ENCODE results near the gene GMPR2.
"Not testable (repeated sequence)": the region's sequence is repeated elsewhere in the genome, so short reads cannot be mapped to it uniquely, and the experiment has no call there.

Gene GMPR2

GRCh38 chr14:24241829-24242443, 9.2 kb downstream of the GMPR2 start:
- Histone ChIP-seq H3K36me3 (ENCODE audit: low read length) (no peaks in the 10 kb centered on the region; the same call in 1 of the 2 replicates), H3F3A (ENCODE audit: insufficient read depth) (no peaks in the 10 kb centered on the region), H3K4me2 (ENCODE audit: low read depth, low read length, poor library complexity, severe bottlenecking) (peak overlapping the region; percentile 80), H3K9me2 (replicated peaks; ENCODE audit: insufficient read depth, low read length) (no peaks in the 10 kb centered on the region), H3K4me3 (ENCODE audit: insufficient read depth, low read length, poor library complexity, severe bottlenecking) (peak overlapping the region; percentile 84), H3K27me3 (ENCODE audit: low read length) (no peaks in the 10 kb centered on the region), H3K27ac (ENCODE audit: low read depth, low read length) (peak overlapping the region; percentile 89), H3K9me3 (ENCODE audit: insufficient read depth, low read length) (no peaks in the 10 kb centered on the region), H4K20me1 (ENCODE audit: low read depth, low read length) (no peaks in the 10 kb centered on the region; the same call in 1 of the 2 replicates), H3K79me2 (ENCODE audit: insufficient read depth, low read length) (peaks cover 7% of the 10 kb centered on the region; the same call in 1 of the 2 replicates), H2AFZ (ENCODE audit: low read depth, low read length, severe bottlenecking) (peak overlapping the region; percentile 83), H3K9ac (ENCODE audit: low read length) (peak overlapping the region; percentile 75)
- TF ChIP-seq EZH2phosphoT487 (conservative IDR thresholded peaks at IDR 0.05; ENCODE audit: low read length) = no peak
- no peak for TF ChIP-seq CTCF (IDR thresholded peaks at IDR 0.05; ENCODE audit: insufficient read depth, low read length, poor library complexity, severe bottlenecking)

- no peaks in the 10 kb centered on the region; the same call in 1 of the 2 replicates for H3K36me3 ChIP-seq (ENCODE audit: low read length)
- no peaks in the 10 kb centered on the region for H3F3A ChIP-seq (ENCODE audit: insufficient read depth)
- H4K20me1 ChIP-seq (ENCODE audit: low read depth, low read length) = no peaks in the 10 kb centered on the region; the same call in 1 of the 2 replicates
- peaks cover 7% of the 10 kb centered on the region; the same call in 1 of the 2 replicates for H3K79me2 ChIP-seq (ENCODE audit: insufficient read depth, low read length)
- peak overlapping the region; percentile 75 for H3K9ac ChIP-seq (ENCODE audit: low read length)
- H3K27me3 ChIP-seq (ENCODE audit: low read length) = no peaks in the 10 kb centered on the region
- H3K9me2 ChIP-seq (replicated peaks; ENCODE audit: insufficient read depth, low read length) = no peaks in the 10 kb centered on the region
- no peaks in the 10 kb centered on the region for H3K9me3 ChIP-seq (ENCODE audit: insufficient read depth, low read length)
- H3K4me2 ChIP-seq (ENCODE audit: low read depth, low read length, poor library complexity, severe bottlenecking) = peak overlapping the region; percentile 80
- H2AFZ ChIP-seq (ENCODE audit: low read depth, low read length, severe bottlenecking) = peak overlapping the region; percentile 83
- TF ChIP-seq EZH2phosphoT487 (conservative IDR thresholded peaks at IDR 0.05; ENCODE audit: low read length) (no peak), CTCF (IDR thresholded peaks at IDR 0.05; ENCODE audit: insufficient read depth, low read length, poor library complexity, severe bottlenecking) (no peak)
- peak overlapping the region; percentile 89 for H3K27ac ChIP-seq (ENCODE audit: low read depth, low read length)
- peak overlapping the region; percentile 84 for H3K4me3 ChIP-seq (ENCODE audit: insufficient read depth, low read length, poor library complexity, severe bottlenecking)
Measured at GRCh38 chr14:24243336-24243836, 10.7 kb downstream of the GMPR2 start.

GRCh38 chr14:24245350-24245749, 12.6 kb downstream of the GMPR2 start:
- H3K4me2 ChIP-seq (ENCODE audit: low read depth, low read length, poor library complexity, severe bottlenecking); H3K9me3 ChIP-seq (ENCODE audit: insufficient read depth, low read length); H3K4me3 ChIP-seq (ENCODE audit: insufficient read depth, low read length, poor library complexity, severe bottlenecking); H3K79me2 ChIP-seq (ENCODE audit: insufficient read depth, low read length); H3K27me3 ChIP-seq (ENCODE audit: low read length); H3K9me2 ChIP-seq (replicated peaks; ENCODE audit: insufficient read depth, low read length); H3F3A ChIP-seq (ENCODE audit: insufficient read depth); H3K9ac ChIP-seq (ENCODE audit: low read length); H3K27ac ChIP-seq (ENCODE audit: low read depth, low read length); H2AFZ ChIP-seq (ENCODE audit: low read depth, low read length, severe bottlenecking); H3K36me3 ChIP-seq (ENCODE audit: low read length); H4K20me1 ChIP-seq (ENCODE audit: low read depth, low read length): not testable (repeated sequence)

GRCh38 chr14:24246765-24247212, 14.1 kb downstream of the GMPR2 start:
- no peak overlapping the region for H3K4me2 ChIP-seq (ENCODE audit: low read depth, low read length, poor library complexity, severe bottlenecking)

More at GRCh38 chr14:24246765-24247212, 14.1 kb downstream of the GMPR2 start:
- no peaks in the 10 kb centered on the region for H3K9me3 ChIP-seq (ENCODE audit: insufficient read depth, low read length)
- no peak for TF ChIP-seq EZH2phosphoT487 (conservative IDR thresholded peaks at IDR 0.05; ENCODE audit: low read length)
- no peak overlapping the region for H3K4me3 ChIP-seq (ENCODE audit: insufficient read depth, low read length, poor library complexity, severe bottlenecking)
- H3K36me3 ChIP-seq (ENCODE audit: low read length) = no peaks in the 10 kb centered on the region
- H4K20me1 ChIP-seq (ENCODE audit: low read depth, low read length) = no peaks in the 10 kb centered on the region; the same call in 1 of the 2 replicates
- H3K9ac ChIP-seq (ENCODE audit: low read length) = no peak overlapping the region
- H3F3A ChIP-seq (ENCODE audit: insufficient read depth) = no peaks in the 10 kb centered on the region
- H3K79me2 ChIP-seq (ENCODE audit: insufficient read depth, low read length) = peaks cover 3% of the 10 kb centered on the region; the same call in 1 of the 2 replicates
- no peaks in the 10 kb centered on the region for H3K27me3 ChIP-seq (ENCODE audit: low read length)
- no peak overlapping the region for H3K27ac ChIP-seq (ENCODE audit: low read depth, low read length)
- no peak overlapping the region for H2AFZ ChIP-seq (ENCODE audit: low read depth, low read length, severe bottlenecking)
- no peaks in the 10 kb centered on the region for H3K9me2 ChIP-seq (replicated peaks; ENCODE audit: insufficient read depth, low read length)
